IgD-negative memory B cell (primary cell): Measurements from ENCODE around the gene TSR3. TPM values are rescaled to one million over a fixed set of nuclear protein-coding genes. Genes with fewer than 3 reads are reported as not detected.

Source experiments
- H3K27ac Mint-ChIP-seq, 3 donors: one replicate each; pipeline ENCODE4 v1.8.0; 2020 to 2022; ENCODE audit warnings: mild to moderate bottlenecking in 3 of 3, mixed read lengths in 3 of 3, moderate library complexity in 1 of 3
- H3K27me3 Mint-ChIP-seq: one replicate; pipeline ENCODE4 v1.8.0; 2021; ENCODE audit warnings: mixed read lengths
- H3K36me3 Mint-ChIP-seq: one replicate; pipeline ENCODE4 v1.8.0; 2020; ENCODE audit warnings: mild to moderate bottlenecking, mixed read lengths
- H3K4me1 Mint-ChIP-seq, 3 donors: one replicate each; pipeline ENCODE4 v1.8.0; 2020 to 2022; ENCODE audit warnings: mixed read lengths in 3 of 3, mild to moderate bottlenecking in 1 of 3
- H3K4me3 Mint-ChIP-seq, 4 donors: one replicate each; pipeline ENCODE4 v1.8.0; 2020 to 2022; ENCODE audit warnings: mild to moderate bottlenecking in 4 of 4, mixed read lengths in 4 of 4, moderate library complexity in 3 of 4
- H3K9me3 Mint-ChIP-seq, 3 donors: one replicate each; pipeline ENCODE4 v1.8.0; 2020 to 2021; ENCODE audit warnings: mixed read lengths in 3 of 3, mild to moderate bottlenecking in 1 of 3
- polyA plus RNA-seq: library from polyadenylated mRNA; unstranded; fragments of 300-500 nt; fragmentation: Illumina TruSeq; gene quantifications from one replicate; pipeline ENCODE4 v1.2.3, GENCODE V29; 2021

TSR3 gene
- polyA plus RNA-seq, 1 donor from 2014 or later: 116 TPM

DNA sequence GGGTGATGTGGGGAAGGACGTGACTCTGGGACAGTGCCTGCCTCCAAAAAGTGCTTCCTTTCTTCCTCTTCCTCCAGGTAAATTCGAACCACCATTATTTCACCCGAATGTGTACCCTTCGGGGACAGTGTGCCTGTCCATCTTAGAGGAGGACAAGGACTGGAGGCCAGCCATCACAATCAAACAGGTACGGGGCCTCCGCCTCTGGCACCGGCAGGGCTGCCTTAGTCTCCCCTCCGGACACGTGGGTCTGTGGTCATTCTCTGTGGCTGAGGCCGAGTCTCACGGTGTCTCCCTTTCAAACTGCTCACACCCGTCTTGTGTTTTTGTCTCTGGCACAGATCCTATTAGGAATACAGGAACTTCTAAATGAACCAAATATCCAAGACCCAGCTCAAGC is 31.6 kb downstream of the TSR3 start:
- no peaks in the 10 kb centered on the region for H3K9me3 Mint-ChIP-seq
- peaks cover 4% of the 10 kb centered on the region for H3K36me3 Mint-ChIP-seq
- H3K27me3 Mint-ChIP-seq: no peaks in the 10 kb centered on the region
- H3K27ac Mint-ChIP-seq: peak overlapping the region in 1 of 3 donors; percentile 63
- H3K4me1 Mint-ChIP-seq: no peaks in the 10 kb centered on the region
- no peak overlapping the region for H3K4me3 Mint-ChIP-seq

GRCh38 chr16:1319041-1319440 is 32.6 kb downstream of the TSR3 start:
- peaks cover 3% of the 10 kb centered on the region for H3K36me3 Mint-ChIP-seq
- peak overlapping the region in 2 of 4 donors; percentile 22 to 48 for H3K4me3 Mint-ChIP-seq
- no peak overlapping the region for H3K27ac Mint-ChIP-seq
- no peaks in the 10 kb centered on the region for H3K9me3 Mint-ChIP-seq
- H3K4me1 Mint-ChIP-seq: no peaks in the 10 kb centered on the region
- H3K27me3 Mint-ChIP-seq: no peaks in the 10 kb centered on the region

- Mint-ChIP-seq H3K36me3 (peaks cover 2% of the 10 kb centered on the region), H3K9me3 (no peaks in the 10 kb centered on the region), H3K27me3 (no peaks in the 10 kb centered on the region), H3K4me3 (peak overlapping the region in 1 of 4 donors; percentile 48), H3K27ac (peak overlapping the region in 2 of 3 donors; percentile 78 to 85), H3K4me1 (no peaks in the 10 kb centered on the region)
These were observed 33.5 kb downstream of the TSR3 start for GRCh38 chr16:1318268-1318545.

DNA sequence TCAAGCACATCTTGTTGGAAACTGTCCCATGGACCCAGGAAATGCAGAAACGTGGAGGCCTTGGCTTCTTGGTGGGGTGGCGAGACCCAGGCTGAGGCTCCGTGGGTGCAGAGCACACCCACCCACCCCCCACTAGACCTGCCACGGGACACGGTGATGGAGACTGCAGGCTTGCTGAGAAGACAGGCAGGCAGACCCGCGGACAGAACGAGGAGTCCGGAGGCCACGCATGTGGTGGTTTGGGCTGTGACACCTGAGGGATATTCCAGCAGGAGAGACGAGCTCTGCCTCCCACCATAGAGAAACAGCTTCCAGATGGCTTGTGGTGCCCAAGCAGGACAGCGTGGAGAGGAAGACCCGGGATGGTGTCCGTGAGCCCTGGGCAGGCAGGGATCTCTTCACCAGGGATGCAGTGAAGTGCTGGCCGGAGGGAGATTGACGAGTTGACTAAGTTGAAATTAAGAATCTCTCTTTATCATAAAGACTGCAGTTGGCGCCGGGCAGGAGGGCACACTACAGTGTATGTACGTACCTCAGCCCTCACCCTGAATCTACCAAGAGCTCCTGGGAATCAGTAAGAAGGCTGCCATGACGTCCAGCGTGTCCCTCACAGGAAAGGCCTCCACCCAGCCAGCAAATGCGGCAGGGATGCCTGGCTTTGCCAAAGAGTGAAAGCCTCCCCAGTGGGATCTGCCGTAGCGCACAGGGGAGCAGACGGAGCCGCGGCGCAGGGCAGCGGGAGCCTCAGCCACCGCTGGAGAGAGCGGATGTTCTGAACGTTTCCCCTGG is 34.0 kb downstream of the TSR3 start:
- Mint-ChIP-seq H3K36me3 (peaks cover 2% of the 10 kb centered on the region), H3K4me3 (peak overlapping the region in 1 of 4 donors; percentile 20), H3K27me3 (no peaks in the 10 kb centered on the region), H3K27ac (peak overlapping the region; percentile 16 to 85 (median 78)), H3K4me1 (peaks cover under 1 to 5% (median 4%) of the 10 kb centered on the region in 3 donors), H3K9me3 (no peaks in the 10 kb centered on the region)

- H3K4me3 Mint-ChIP-seq: peak overlapping the region in 1 of 4 donors; percentile 63
These were observed 35.7 kb downstream of the TSR3 start for GRCh38 chr16:1316033-1316405.

DNA sequence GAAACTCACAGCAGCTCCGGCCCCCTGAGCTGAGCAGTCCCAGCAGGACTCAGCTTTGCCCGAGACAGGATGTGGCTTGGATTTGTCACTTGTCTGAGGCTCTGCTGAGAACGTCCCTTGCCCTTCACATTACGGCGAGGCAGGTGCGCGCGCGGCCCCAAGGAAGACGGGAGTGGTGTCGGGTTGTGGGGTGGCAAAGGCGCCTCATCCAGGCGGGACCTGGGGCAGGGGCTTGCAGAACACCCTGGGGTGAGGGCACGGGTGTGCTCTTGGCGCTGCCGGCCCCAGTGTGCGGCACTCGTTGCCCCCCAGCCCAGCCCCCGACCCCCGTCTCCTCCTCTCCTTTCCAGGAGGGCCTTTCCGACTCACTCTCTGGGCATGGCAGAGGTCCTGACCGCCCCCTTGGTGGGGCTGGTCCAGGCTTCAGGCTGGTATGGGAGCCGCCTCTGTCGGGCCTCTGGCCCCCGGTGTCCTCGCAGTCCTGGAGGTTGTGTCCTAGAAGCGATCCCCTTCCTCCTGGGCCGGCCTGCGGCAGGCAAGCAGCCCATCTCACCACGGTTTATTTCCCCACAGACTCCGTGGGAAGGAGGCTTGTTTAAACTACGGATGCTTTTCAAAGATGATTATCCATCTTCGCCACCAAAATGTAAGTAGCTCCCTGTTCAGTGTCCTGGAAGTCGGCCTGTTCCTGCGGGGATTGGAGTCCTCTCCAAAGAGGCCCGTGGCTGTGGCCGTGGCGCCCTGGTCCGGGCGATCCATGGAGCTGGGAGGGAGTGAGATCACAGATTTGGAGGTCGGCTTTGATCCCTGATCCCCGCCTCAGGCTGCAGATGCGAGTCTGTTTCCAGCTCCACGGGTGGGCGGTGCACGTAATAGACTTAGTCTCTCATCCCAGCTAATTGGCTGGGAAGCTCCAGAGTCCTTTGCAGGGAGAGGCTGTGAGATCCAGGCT is 36.3 kb downstream of the TSR3 start:
- no peaks in the 10 kb centered on the region for H3K9me3 Mint-ChIP-seq
- peaks cover 2% of the 10 kb centered on the region for H3K36me3 Mint-ChIP-seq
- H3K27ac Mint-ChIP-seq: peak overlapping the region in 1 of 3 donors; percentile 60
- peaks cover 10 to 16% (median 12%) of the 10 kb centered on the region in 3 donors for H3K4me1 Mint-ChIP-seq
- peak overlapping the region in 1 of 4 donors; percentile 12 for H3K4me3 Mint-ChIP-seq
- no peaks in the 10 kb centered on the region for H3K27me3 Mint-ChIP-seq

More at GRCh38 chr16:1316033-1316405, 35.7 kb downstream of the TSR3 start:
- H3K4me1 Mint-ChIP-seq: peaks cover 5 to 9% (median 9%) of the 10 kb centered on the region in 3 donors
- H3K27me3 Mint-ChIP-seq: no peaks in the 10 kb centered on the region
- H3K36me3 Mint-ChIP-seq: peaks cover 2% of the 10 kb centered on the region
- no peaks in the 10 kb centered on the region for H3K9me3 Mint-ChIP-seq
- H3K27ac Mint-ChIP-seq: peak overlapping the region in 1 of 3 donors; percentile 60

- Mint-ChIP-seq H3K4me1 (peaks cover 13 to 16% (median 14%) of the 10 kb centered on the region in 3 donors), H3K36me3 (peaks cover 2% of the 10 kb centered on the region), H3K9me3 (no peaks in the 10 kb centered on the region), H3K27me3 (no peaks in the 10 kb centered on the region), H3K4me3 (peak overlapping the region in 2 of 4 donors; percentile 68), H3K27ac (peak overlapping the region in 2 of 3 donors; percentile 46 to 60)
These were observed 37.1 kb downstream of the TSR3 start for GRCh38 chr16:1314399-1315068.

GRCh38 chr16:1313721-1314369 is 37.8 kb downstream of the TSR3 start:
- no peaks in the 10 kb centered on the region for H3K9me3 Mint-ChIP-seq
- peak overlapping the region in 1 of 3 donors; percentile 23 for H3K27ac Mint-ChIP-seq
- H3K36me3 Mint-ChIP-seq: peaks cover 2% of the 10 kb centered on the region
- H3K4me1 Mint-ChIP-seq: peaks cover 13 to 16% (median 14%) of the 10 kb centered on the region in 3 donors
- no peaks in the 10 kb centered on the region for H3K27me3 Mint-ChIP-seq
- peak overlapping the region in 1 of 4 donors; percentile 68 for H3K4me3 Mint-ChIP-seq

- no peaks in the 10 kb centered on the region for H3K9me3 Mint-ChIP-seq
- H3K27me3 Mint-ChIP-seq: no peaks in the 10 kb centered on the region
- peak overlapping the region; percentile 59 to 93 (median 81) for H3K27ac Mint-ChIP-seq
- H3K36me3 Mint-ChIP-seq: no peaks in the 10 kb centered on the region
- peaks cover 13 to 16% (median 14%) of the 10 kb centered on the region in 3 donors for H3K4me1 Mint-ChIP-seq
- H3K4me3 Mint-ChIP-seq: peak overlapping the region in 3 of 4 donors; percentile 23 to 86 (median 76)
These were observed 38.8 kb downstream of the TSR3 start for GRCh38 chr16:1312903-1313302.

DNA sequence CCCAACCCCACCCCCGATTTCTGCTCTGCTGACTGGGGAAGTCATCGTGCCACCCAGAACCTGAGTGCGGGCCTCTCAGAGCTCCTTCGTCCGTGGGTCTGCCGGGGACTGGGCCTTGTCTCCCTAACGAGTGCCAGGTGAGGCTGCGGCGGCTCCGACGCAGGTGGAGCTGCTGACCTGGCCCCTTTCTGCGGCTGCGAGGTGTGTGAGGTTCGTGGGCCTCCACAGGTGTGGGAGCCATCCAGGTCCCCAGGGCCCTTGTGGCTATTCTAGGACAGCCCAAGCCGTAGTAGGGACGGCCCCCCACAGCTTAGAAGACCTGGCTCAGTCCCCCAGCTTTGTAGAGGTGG is 39.2 kb downstream of the TSR3 start:
- Mint-ChIP-seq H3K4me3 (peak overlapping the region; percentile 41 to 86 (median 66)), H3K36me3 (no peaks in the 10 kb centered on the region), H3K27ac (peak overlapping the region in 2 of 3 donors; percentile 59 to 93), H3K9me3 (no peaks in the 10 kb centered on the region), H3K4me1 (peaks cover 14 to 16% (median 15%) of the 10 kb centered on the region in 3 donors), H3K27me3 (no peaks in the 10 kb centered on the region)

DNA sequence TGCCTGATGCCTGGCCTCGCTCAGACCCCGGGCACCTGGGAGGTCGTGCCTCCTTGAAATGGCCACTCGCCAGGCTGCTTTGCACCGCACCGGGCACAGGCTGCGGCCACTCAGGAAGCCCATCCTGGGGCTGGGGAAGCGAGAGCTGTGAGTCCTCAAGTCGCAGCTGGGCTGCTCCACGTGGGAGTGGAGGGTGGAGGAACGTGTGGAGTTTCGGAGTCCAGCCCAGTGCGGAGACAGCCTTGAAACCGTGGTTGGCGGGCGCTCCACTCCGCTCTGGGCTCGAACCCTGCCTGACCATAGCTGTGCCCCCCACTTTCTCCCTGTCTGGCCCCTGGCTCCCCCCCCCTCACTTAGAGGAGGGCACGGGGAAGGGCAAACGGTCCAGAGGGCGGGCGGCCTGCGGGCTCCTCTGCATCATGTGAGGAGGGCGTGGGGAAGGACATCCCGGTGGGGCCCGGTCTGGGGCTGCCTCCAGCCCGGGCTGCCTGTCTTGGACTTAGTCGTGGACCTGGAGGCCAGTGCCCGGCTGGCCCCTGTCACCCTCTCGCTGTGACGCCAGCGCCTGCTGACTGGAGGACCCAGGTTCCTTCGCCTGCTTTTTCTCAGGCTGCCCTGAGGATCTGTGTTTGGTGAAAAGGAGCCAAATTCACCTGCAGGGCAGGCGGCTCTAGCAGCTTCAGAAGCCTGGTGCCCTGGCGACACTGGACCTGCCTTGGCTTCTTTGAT is 39.8 kb downstream of the TSR3 start:
- Mint-ChIP-seq H3K27me3 (no peaks in the 10 kb centered on the region), H3K4me1 (peaks cover 14 to 16% (median 16%) of the 10 kb centered on the region in 3 donors), H3K4me3 (peak overlapping the region; percentile 57 to 100 (median 95)), H3K9me3 (no peaks in the 10 kb centered on the region), H3K36me3 (no peaks in the 10 kb centered on the region), H3K27ac (peak overlapping the region in 2 of 3 donors; percentile 93 to 97)

DNA sequence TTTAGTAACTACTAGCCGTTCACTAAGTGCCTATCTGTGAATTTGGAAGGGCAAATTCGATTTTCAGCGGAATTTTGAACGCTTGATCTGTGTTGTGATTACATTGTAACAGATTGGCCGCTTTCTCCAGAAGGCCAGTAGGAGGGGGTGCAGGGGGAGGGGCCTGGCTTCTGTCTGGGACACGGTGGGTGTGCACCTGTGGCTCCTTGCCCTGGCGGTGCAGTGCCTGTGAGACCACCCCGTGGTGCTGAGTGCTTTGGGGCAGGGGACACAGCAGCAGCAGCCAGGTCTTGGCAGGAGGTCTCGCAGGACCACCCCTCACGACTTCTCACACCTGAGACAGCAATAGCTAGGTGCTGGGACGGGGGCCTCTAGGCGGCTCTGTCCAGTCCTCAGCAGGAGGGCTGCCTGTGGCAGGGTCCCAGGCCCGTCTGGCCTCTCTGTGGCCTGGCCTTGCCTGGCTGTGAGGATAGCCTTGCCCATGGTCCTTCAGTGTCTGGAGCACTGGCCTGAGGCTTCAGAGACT is 40.4 kb downstream of the TSR3 start:
- H3K27me3 Mint-ChIP-seq: no peaks in the 10 kb centered on the region
- H3K4me1 Mint-ChIP-seq: peaks cover 16 to 18% (median 16%) of the 10 kb centered on the region in 3 donors
- H3K4me3 Mint-ChIP-seq: peak overlapping the region; percentile 93 to 100 (median 96)
- no peaks in the 10 kb centered on the region for H3K36me3 Mint-ChIP-seq
- H3K9me3 Mint-ChIP-seq: no peaks in the 10 kb centered on the region
- peak overlapping the region; percentile 91 to 97 (median 93) for H3K27ac Mint-ChIP-seq

- no peaks in the 10 kb centered on the region for H3K27me3 Mint-ChIP-seq
- no peaks in the 10 kb centered on the region for H3K9me3 Mint-ChIP-seq
- peaks cover 16 to 21% (median 20%) of the 10 kb centered on the region in 3 donors for H3K4me1 Mint-ChIP-seq
- H3K27ac Mint-ChIP-seq: peak overlapping the region; percentile 91 to 97 (median 93)
- peak overlapping the region; percentile 93 to 100 (median 96) for H3K4me3 Mint-ChIP-seq
- no peaks in the 10 kb centered on the region for H3K36me3 Mint-ChIP-seq
These were observed 40.9 kb downstream of the TSR3 start for GRCh38 chr16:1310832-1311200.
